IPS DF 6.9 (cell line): ENCODE measurements around the gene ZNF516.
A peak's percentile ranks its signal among the peaks of the same experiment; 100 is the strongest.
"Not testable (repeated sequence)": the region's sequence is repeated elsewhere in the genome, so short reads cannot be mapped to it uniquely, and the experiment has no call there.

Experiments used
- DNase-seq: peaks from one replicate; pipeline ENCODE4 v3.0.0-alpha.2; 2013; ENCODE audit warnings: low read depth, low spot score
- H3K27ac ChIP-seq: one replicate; pipeline ENCODE4 v1.5.1; 2013; ENCODE audit warnings: low read length, control low read depth
- H3K27me3 ChIP-seq: 2 replicates; pipeline ENCODE4 v1.6.1; 2013; ENCODE audit warnings: mild to moderate bottlenecking, low read length; ENCODE audit not compliant: control insufficient read depth, insufficient read depth
- H3K36me3 ChIP-seq: 2 replicates; pipeline ENCODE4 v1.6.1; 2013; ENCODE audit warnings: low read length; ENCODE audit not compliant: control insufficient read depth, insufficient read depth
- H3K4me1 ChIP-seq: 2 replicates; pipeline ENCODE4 v1.6.1; 2013; ENCODE audit warnings: low read length; ENCODE audit not compliant: control insufficient read depth, insufficient read depth
- H3K4me3 ChIP-seq: 2 replicates; pipeline ENCODE4 v1.5.1; 2013; ENCODE audit warnings: mild to moderate bottlenecking, low read length
- H3K9me3 ChIP-seq: 2 replicates; pipeline ENCODE4 v1.6.1; 2013; ENCODE audit warnings: low read length, inconsistent platforms; ENCODE audit not compliant: control insufficient read depth, insufficient read depth
- WGBS: extraction: QIAGEN DNeasy Blood & Tissue Kit; methylation state at CpG from one replicate; pipeline ENCODE4 v1.1.7; 2013; ENCODE audit warnings: mixed read lengths, missing lambda C conversion rate; ENCODE audit not compliant: insufficient read length, insufficient coverage; 5-methylcytosine and 5-hydroxymethylcytosine counted together

The ZNF516 gene, protein sequence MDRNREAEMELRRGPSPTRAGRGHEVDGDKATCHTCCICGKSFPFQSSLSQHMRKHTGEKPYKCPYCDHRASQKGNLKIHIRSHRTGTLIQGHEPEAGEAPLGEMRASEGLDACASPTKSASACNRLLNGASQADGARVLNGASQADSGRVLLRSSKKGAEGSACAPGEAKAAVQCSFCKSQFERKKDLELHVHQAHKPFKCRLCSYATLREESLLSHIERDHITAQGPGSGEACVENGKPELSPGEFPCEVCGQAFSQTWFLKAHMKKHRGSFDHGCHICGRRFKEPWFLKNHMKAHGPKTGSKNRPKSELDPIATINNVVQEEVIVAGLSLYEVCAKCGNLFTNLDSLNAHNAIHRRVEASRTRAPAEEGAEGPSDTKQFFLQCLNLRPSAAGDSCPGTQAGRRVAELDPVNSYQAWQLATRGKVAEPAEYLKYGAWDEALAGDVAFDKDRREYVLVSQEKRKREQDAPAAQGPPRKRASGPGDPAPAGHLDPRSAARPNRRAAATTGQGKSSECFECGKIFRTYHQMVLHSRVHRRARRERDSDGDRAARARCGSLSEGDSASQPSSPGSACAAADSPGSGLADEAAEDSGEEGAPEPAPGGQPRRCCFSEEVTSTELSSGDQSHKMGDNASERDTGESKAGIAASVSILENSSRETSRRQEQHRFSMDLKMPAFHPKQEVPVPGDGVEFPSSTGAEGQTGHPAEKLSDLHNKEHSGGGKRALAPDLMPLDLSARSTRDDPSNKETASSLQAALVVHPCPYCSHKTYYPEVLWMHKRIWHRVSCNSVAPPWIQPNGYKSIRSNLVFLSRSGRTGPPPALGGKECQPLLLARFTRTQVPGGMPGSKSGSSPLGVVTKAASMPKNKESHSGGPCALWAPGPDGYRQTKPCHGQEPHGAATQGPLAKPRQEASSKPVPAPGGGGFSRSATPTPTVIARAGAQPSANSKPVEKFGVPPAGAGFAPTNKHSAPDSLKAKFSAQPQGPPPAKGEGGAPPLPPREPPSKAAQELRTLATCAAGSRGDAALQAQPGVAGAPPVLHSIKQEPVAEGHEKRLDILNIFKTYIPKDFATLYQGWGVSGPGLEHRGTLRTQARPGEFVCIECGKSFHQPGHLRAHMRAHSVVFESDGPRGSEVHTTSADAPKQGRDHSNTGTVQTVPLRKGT

GRCh38 chr18:76495006-76495370, at the start of gene ZNF516:
Gene ZNF516, minus strand, starts transcription at chr18:76495242. Its CDS starts 52,188 bp downstream, at chr18:76443054.
- Histone ChIP-seq H3K4me3 (peak within 1 kb of the TSS; percentile 38; the same call in 1 of the 2 replicates), H3K27me3 (peaks cover 9% of the 10 kb centered on the region; the same call in 1 of the 2 replicates), H3K36me3 (no peaks in the 10 kb centered on the region), H3K9me3 (no peaks in the 10 kb centered on the region), H3K27ac (no peak within 1 kb of the TSS), H3K4me1 (peaks cover 2% of the 10 kb centered on the region; the same call in 1 of the 2 replicates)
- DNase-seq = no peak
- no CpG with 5 or more reads among the region's 64 CpGs for WGBS

- Histone ChIP-seq H3K27ac (no peak overlapping the region), H3K4me3 (no peak overlapping the region), H3K4me1 (no peaks in the 10 kb centered on the region), H3K9me3 (no peaks in the 10 kb centered on the region), H3K27me3 (no peaks in the 10 kb centered on the region), H3K36me3 (no peaks in the 10 kb centered on the region)
- no peak for DNase-seq
- no CpG with 5 or more reads among the region's 11 CpGs for whole genome bisulfite sequencing
Observed at GRCh38 chr18:76538846-76539245, 43.8 kb upstream of the ZNF516 start.

GRCh38 chr18:76537621-76538020, 42.6 kb upstream of the ZNF516 start:
- Histone ChIP-seq H3K4me1 (no peaks in the 10 kb centered on the region), H3K36me3 (no peaks in the 10 kb centered on the region), H3K9me3 (no peaks in the 10 kb centered on the region), H3K4me3 (no peak overlapping the region), H3K27ac (no peak overlapping the region), H3K27me3 (no peaks in the 10 kb centered on the region)
- DNase-seq = no peak
- no CpG with 5 or more reads among the region's 8 CpGs for WGBS

GRCh38 chr18:76536593-76536992, 41.6 kb upstream of the ZNF516 start:
- not testable (repeated sequence) for H3K27me3 ChIP-seq
- WGBS = no CpG with 5 or more reads among the region's 5 CpGs

GRCh38 chr18:76532875-76533274, 37.8 kb upstream of the ZNF516 start:
- Histone ChIP-seq H3K9me3 (no peaks in the 10 kb centered on the region), H3K4me3 (no peak overlapping the region), H3K4me1 (peaks cover 2% of the 10 kb centered on the region; the same call in 1 of the 2 replicates), H3K27ac (no peak overlapping the region), H3K27me3 (no peaks in the 10 kb centered on the region), H3K36me3 (no peaks in the 10 kb centered on the region)
- no CpG with 5 or more reads among the region's 8 CpGs for WGBS
- no peak for DNase-seq

More at GRCh38 chr18:76536593-76536992, 41.6 kb upstream of the ZNF516 start:
- H3K4me3 ChIP-seq, H3K36me3 ChIP-seq, H3K4me1 ChIP-seq, DNase-seq, H3K27ac ChIP-seq, H3K9me3 ChIP-seq: not testable (repeated sequence)

DNA sequence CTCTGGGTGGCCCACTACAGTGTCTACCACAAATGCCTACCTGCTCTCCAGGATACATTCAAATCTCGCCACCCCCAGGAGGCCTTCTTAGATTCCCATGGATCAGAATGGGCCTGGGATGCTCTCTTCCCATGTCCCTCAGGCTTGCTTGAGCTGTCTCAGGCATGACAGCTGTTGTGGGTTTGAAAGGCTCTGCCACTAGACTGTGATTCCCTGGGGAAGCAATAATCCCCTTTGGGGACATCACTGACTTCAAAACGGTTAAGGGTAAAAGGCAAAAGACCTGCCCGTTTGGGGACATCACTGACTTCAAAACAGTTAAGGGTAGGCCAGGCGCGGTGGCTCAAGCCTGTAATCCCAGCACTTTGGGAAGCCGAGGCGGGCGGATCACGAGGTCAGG, 35.8 kb upstream of the ZNF516 start:
- Histone ChIP-seq H3K9me3 (no peaks in the 10 kb centered on the region), H3K27me3 (no peaks in the 10 kb centered on the region), H3K4me1 (peaks cover 2% of the 10 kb centered on the region; the same call in 1 of the 2 replicates), H3K36me3 (no peaks in the 10 kb centered on the region), H3K4me3 (no peak overlapping the region), H3K27ac (no peak overlapping the region)
- WGBS = no CpG with 5 or more reads among the region's 9 CpGs
- DNase-seq = no peak

DNA sequence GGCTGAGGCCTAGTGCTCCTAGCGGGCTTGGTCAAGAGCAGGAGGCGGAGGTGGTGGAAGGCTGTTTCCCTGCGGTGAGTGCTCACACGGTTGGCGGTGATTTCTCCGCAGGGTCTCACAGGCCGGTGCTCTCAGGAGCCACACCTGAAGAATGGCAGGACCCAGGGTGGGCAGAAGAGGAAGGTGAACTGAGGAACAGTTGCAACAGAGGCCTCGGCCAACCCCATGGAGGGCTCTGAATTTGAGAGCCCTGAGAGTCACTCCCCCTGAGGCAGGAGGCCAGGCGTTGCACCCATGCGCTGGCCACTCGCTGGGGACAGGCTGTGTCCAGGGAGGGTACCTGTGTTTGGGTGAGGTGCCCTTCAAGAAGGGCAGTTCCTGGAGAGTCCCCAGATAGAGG, 35.3 kb upstream of the ZNF516 start:
- H3K4me1 ChIP-seq = peaks cover 2% of the 10 kb centered on the region; the same call in 1 of the 2 replicates
- WGBS = no CpG with 5 or more reads among the region's 11 CpGs
- H3K9me3 ChIP-seq = no peaks in the 10 kb centered on the region
- no peak for DNase-seq
- no peak overlapping the region for H3K4me3 ChIP-seq
- H3K27ac ChIP-seq = no peak overlapping the region
- no peaks in the 10 kb centered on the region for H3K36me3 ChIP-seq
- no peaks in the 10 kb centered on the region for H3K27me3 ChIP-seq

GRCh38 chr18:76529433-76529811, 34.4 kb upstream of the ZNF516 start:
- H3K27ac ChIP-seq = no peak overlapping the region
- H3K36me3 ChIP-seq = no peaks in the 10 kb centered on the region
- H3K4me1 ChIP-seq = peaks cover 2% of the 10 kb centered on the region; the same call in 1 of the 2 replicates
- H3K4me3 ChIP-seq = no peak overlapping the region
- H3K9me3 ChIP-seq = no peaks in the 10 kb centered on the region
- no CpG with 5 or more reads among the region's 23 CpGs for WGBS
- DNase-seq = no peak
- H3K27me3 ChIP-seq = no peaks in the 10 kb centered on the region

DNA sequence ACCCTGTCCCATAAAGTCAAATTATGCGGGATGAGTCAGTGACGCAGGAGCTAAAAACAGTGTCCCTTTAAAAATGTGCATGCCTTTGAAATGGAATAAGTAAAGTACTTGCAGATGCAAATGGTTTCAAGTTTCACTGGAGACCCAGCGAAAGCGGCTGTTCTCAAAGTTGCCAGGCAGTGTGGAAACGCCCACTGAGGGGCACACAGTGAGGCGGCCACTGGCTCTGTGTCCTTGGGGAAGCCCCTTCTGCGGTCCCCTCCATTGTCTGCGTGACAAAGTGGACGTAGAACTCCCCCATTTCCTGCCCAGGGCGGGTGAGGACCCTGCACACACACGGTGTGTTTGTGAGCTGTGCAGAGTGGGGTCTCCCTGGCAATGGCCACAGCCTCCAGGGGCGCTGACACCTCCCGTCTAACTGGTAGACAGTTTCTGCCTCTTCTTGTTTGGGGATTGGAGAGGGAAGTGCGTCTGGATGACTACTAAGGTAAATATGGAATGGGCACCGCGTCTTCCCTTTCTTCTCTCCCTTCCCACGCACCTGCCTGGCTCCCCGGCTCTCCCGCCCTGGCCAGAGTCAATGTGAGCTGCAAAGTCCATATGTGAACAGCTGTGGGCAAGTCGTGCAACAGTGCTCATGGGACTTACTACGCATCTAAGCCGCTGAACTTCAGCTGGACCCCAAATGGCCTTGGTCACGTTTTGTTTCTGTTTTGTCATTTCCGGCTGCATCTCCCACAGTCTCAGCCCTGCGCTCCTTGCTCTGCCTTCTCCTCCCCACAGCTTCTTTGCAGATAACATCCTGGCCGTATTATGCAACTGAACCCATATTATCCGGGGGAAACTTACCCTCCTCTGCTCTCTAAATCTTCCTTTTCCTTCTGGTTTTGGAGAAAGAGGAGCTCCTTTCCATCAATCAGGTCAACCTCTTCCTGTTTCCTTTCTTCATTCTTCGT, 33.7 kb upstream of the ZNF516 start:
- Histone ChIP-seq H3K9me3 (no peaks in the 10 kb centered on the region), H3K4me1 (peaks cover 2% of the 10 kb centered on the region; the same call in 1 of the 2 replicates), H3K27me3 (no peaks in the 10 kb centered on the region), H3K4me3 (no peak overlapping the region), H3K36me3 (no peaks in the 10 kb centered on the region), H3K27ac (no peak overlapping the region)
- DNase-seq = no peak
- no CpG with 5 or more reads among the region's 28 CpGs for WGBS
